GM12872 (cell line): ENCODE measurements around the gene KLF9.

ENCODE experiments used
- TF ChIP-seq, protein P1 (sequence below): IDR thresholded peaks from 3 replicates; pipeline ENCODE4 v1.5.1; 2011; ENCODE audit warnings: low read depth, mild to moderate bottlenecking, low read length, moderate library complexity; ENCODE audit not compliant: insufficient read depth

Gene KLF9

DNA sequence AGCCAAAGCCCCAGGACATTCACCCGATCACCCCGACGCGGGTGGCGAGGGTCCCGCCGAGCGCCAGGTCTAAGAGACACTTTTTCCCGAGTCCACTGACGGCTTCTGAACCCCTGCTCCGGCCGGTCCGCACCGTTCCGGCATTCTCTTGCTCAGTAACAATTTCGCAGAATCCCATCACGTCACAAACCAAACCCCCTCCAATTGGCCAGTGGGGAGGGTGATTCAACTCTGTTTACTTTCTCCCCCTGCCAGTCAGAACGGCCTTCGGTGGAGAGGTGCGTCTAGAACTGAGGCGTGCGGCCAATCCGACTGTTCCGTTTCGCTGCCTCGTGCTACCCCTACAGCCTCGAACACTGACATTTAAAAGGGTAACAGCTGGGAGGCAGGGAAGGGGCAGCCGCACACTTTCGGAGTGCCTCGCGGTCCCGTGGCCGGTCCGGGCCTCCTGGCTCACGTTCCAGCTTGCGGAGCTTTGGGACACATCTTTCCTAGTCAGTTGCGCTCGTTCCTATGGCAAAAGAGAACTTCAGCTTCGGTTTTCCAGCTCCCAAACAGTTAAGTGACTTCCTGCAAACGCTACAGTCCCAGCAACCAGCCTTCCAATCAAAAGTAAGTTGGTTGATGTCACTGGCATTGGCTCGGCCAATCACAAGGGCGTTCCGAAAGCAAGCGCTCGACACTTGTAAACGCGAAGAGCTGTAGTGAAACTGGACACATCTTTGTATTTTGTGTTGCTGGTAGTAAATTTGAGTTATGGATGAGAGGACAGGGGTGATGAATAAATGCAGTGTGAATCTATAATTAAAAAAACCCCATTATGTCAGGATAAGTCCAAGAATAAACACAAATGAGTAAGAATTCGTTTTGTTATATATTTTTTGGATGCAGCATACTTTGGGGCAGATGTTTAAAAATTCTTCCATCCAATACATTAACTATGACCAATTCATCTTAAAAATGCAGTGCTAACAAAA lies at the start of gene KLF9:
Gene KLF9, minus strand, starts transcription at position 859 of the 977 bp plus-strand sequence. CDS start 1,294 bp downstream, outside the sequence.
- TF ChIP-seq, protein P1, sequence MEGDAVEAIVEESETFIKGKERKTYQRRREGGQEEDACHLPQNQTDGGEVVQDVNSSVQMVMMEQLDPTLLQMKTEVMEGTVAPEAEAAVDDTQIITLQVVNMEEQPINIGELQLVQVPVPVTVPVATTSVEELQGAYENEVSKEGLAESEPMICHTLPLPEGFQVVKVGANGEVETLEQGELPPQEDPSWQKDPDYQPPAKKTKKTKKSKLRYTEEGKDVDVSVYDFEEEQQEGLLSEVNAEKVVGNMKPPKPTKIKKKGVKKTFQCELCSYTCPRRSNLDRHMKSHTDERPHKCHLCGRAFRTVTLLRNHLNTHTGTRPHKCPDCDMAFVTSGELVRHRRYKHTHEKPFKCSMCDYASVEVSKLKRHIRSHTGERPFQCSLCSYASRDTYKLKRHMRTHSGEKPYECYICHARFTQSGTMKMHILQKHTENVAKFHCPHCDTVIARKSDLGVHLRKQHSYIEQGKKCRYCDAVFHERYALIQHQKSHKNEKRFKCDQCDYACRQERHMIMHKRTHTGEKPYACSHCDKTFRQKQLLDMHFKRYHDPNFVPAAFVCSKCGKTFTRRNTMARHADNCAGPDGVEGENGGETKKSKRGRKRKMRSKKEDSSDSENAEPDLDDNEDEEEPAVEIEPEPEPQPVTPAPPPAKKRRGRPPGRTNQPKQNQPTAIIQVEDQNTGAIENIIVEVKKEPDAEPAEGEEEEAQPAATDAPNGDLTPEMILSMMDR: no peak

DNA sequence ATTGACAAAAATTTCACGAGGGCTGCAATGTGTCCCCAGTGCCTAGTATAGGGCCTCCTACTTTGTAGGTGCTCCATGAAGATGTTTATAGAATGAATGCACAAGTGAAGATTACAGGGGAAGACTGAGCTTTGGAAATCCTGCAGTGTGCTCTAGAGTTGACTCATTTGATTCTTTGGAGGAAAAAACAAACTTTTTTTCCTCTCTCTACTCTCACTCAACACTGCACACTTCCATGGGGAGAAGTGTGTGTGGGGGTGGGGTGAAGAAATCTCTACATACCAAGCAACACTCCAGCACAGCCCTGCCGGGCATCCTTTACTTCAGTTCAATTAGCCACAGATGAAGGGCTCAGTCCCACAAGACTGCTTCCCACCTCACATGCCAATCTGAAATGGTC lies 49.4 kb upstream of the KLF9 start:
- TF ChIP-seq, protein P1: no peak

DNA sequence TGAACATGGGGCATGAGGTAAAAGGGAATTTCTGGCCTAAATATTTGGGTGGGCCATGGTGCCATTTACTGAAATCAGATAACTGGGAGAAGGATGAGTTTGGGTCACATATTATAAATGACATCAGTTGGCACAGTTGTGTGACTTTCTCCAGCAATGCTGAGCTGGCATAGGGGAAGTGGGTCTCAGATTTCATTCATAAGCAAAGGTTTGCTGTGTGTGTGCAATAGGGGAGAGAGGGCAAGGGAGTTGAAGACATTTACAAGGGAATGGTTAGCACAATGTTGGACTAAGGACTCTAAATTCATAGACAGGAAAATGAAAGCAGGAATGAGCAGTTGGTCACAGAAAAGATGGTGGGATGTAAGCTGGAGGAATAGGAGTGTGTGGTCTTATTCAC lies 47.8 kb upstream of the KLF9 start:
- TF ChIP-seq, protein P1: no peak

DNA sequence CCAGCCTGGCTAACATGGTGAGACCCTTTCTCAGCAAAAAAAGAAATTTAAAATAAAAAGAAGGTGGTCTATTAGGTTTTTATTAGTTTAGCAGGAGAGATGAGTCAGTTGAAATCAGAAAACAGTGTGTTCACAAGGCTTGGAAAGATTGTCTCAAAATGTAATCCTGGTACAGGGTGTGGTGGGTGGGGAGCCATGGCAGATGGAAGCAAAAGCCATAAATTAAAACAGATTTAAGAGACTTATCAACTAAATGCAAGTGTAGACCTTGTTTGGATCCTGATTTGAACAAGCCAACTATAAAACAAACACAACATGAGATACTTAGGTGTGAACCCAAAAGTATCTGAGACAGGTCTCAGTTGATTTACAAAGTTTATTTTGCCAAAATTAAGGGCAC lies 42.8 kb upstream of the KLF9 start:
- TF ChIP-seq, protein P1: no peak

- TF ChIP-seq, protein P1: no peak
Observed at GRCh38 chr9:70455993-70456704, 41.7 kb upstream of the KLF9 start.

DNA sequence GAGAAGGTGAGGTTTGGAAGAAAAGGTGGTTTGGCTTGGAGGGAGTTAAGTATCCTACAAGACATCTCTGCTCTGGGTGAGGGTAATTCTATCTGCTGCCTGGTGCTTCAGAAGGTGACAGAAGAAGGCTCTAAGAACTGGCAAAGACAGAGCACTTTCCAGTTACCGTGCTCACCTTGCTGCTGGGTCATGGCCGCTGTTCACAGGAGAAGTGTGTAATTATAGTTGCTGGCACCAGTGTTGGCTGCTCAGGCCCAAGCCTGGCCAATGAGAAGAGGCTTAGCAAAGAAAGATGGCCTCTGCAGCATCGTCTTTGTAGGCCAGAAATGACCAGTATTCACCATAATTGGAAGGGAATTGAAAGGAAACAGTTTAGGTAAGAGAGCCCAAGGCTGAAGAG lies 37.9 kb upstream of the KLF9 start:
- TF ChIP-seq, protein P1: no peak

- TF ChIP-seq, protein P1: no peak
Observed at GRCh38 chr9:70451765-70452164, 37.3 kb upstream of the KLF9 start.
